KG1 (cell line): ENCODE measurements around the gene CFAP58.

Experiments
- DNase-seq: peaks from one replicate; lab custom pipeline; 2025; lab: John Stamatoyannopoulos, UW

The CFAP58 gene

DNA sequence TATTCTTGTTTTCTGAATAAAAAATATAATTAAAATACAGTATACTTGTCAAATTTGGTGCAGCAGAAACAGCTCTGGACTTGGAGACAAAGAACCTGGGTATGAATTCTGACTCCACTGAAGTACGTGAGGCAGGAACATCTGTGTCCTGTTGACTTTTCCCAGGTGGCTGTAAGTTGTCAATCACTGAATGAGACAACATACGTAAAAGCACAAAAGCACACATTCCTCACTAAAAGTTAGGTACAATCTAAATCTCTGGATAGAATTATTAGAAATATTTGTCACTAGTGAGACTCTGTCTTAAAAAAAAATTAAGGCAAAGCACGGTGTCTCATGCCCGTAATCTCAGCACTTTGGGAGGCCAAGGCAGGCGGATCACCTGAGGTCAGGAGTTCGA, 18.1 kb downstream of the CFAP58 start:
- no peak for DNase-seq

DNA sequence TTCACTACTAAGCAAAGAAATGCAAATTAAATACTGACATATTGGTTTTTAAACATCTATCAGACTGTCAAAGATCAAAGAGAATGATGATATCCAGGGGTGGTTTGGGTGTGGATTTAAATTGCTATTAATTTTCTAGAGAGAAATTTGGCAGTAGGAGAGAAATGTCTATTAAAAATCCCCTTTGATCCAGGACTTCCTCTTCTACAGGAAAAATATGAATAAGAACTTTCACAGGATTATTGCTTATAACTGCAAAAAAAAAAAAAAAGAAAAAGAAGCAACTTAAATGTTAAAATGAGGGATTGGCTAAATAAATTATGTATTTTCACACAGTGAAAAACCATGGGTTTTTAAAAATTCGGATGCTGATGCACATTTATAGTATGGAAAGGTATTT, 21.0 kb downstream of the CFAP58 start:
- DNase-seq, result no peak

DNA sequence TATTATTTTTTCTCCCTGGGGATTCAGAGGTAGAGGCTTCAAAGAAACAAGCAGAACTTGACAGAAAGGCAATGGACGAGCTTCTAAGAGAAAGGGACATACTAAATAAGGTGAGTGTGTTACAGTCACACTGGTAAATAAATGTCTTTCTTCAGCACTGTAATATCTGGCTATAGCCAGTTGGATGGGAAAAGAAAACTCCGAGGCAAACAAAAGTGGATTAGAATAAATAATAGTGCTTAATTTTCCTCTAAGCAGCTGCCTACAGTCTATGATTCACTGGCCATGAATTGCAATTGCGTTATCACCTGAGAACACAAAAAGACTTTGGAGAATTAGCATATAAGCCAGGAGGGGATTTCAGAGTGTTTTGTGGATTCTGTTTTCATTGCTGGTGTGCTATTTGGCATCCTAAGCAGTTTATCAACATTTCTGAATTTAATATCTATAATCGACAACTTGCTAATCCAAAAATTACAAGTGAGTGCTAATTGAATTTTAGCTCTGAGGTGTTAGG, 23.2 kb downstream of the CFAP58 start:
- no peak for DNase-seq

DNA sequence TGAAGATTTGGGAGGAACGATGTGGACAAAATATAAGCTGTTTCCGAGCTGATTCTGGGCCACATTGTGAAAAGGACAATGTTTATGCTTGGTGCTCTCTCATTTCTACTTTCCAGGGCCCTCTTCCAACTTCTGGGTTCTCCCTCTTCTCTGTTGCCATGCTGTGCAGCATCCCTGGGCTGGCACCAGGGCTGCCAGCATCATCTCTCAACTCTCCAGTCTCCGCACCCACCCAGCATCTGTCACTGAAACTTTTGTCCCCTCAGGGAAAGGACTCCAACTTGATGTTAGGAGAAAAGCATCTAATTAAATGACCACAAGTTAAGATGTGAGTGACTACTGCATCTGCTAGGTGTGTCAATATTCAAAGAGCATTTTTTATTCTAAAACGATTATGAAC, 26.7 kb downstream of the CFAP58 start:
- DNase-seq, result no peak

DNA sequence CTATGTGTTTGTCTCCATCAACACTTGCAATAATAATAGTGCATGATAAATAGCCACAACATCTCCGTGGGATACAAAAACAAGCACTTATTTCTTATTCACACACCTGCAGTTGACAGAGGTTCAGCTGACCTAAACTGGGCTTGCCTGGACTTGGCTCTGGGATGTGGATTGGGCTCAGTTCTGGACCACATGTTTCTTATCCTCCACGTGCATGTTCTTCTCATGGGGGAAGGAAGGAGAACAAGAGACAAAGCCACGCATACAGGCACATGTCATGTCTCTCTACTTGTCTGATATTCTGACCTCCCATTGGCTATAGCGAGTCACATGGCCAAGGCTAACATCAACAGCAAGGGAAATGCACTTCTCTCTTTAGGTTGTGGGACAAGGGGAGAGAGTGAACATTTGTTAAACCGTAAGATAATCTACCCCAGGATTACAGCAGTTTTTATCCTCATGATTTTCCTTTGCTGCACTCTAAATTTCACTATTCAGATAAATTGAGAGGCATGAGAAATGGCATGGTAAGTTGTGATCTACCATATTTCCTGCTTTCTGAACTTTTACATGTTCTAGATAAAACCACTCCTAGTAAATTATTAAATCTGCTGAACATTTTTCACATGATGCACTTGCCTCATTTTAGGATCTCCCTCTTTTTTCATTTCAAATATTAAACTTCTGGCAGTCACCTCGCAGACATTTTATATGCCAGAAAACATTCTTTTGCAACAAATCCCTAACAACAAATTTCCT, 33.7 kb downstream of the CFAP58 start:
- DNase-seq, result no peak

DNA sequence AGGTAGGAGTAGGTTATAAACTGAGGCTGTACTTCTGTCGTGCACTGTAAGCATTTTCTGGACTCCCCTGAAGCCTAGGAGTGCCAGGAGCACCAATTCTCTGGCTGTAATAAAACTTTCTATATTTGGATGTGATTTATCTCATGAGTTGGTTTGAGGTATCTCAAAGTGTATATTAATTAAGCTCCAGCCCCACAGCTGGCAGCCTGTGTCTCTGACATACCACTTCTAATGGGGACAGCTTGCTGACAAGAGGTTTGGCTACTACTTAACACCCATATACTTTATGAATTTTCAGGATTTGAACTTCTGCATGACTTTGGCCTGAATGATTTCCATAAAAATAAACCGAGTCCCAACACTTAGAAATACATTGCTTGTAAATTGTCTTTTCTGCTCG, 35.2 kb downstream of the CFAP58 start:
- no peak for DNase-seq

DNA sequence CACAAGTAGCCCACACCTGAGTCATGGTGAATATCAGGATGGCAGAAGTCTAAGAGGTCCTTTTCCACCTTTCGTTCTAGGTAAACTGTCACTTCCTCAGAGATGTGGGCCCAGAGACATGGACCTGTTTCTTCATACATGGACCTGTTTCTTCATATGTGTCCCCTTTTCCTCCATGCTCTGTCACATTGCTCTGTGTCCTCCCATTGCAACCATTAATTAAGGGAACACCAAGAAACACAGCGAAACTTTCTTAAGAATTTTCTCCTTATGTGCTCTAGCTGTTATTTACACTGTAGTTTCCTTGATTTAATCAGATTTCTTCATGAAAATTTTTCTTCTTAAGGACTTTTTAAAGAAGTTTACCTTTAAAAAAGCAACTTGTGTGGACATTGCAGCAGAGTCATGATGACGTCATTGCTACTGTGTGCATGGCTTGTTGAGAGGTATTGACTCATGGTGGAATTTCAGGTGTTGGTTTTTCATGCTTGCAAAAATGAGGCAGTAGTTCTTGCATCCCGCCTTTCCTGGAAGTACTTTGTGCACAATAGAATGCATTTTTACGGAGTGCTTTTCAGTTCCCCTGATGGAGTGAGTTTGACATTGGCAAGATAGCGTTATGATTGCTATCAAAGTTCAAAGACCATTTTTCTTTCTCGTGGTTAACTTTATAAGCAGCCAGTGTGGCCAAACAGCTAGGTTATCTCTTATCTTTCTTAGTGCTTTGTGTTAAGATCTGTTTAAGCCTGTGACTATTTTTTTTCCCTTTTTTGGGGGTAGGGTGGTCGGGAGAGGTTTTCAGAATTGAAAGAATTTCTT, 37.7 kb downstream of the CFAP58 start:
- no peak for DNase-seq

DNA sequence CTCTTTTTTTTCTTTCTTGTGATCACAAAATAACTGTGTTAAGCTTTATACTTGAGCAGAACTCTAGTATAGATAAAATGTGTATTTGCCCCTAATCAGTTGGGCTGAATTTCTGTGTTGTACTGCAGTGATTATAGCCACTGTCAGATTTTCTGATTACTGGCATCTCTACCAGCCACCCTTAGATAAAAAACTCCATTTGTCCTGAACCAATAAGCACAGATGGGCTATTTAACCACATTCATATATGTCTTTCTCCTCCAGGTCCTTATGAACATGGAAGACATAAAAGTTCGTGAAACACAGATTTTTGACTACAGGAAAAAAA, 38.3 kb downstream of the CFAP58 start:
- DNase-seq, result no peak

DNA sequence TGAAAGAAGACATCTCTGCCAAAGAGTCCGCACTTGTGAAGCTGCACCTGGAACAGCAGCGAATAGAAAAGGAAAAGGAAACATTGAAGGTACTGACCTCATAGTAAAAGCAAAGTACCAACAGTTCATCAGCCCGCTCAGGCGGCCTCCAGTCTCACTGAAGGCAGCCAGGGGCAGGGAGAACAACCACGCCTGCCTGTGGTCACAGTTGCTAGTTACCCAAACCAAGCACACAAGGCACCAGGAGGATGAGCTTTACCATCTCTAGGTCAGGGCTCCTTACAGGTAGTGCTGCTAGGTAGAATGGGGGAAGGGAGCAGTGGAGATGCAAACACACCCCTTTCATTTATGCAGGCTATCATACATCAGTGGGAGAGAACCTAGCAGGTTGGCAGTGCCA, 39.8 kb downstream of the CFAP58 start:
- no peak for DNase-seq

DNA sequence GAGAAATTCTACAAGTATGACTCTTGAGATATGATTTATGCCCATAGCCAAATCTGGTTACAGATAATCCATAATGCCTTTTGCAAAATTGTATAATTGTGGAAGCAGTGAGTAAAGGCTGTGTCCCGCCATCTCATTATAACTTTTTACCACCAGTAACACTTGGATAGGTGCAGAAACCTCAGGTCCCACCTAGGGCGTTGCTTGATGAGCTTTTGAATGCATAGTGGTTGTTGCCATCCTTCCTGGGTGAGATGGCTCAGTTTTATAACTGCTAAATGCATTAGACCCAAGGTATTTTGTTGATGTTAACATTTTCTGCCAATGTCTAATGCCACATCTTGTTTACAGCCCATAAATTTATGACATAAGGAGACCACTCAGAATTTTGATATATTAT, 42.9 kb downstream of the CFAP58 start:
- no peak for DNase-seq

DNA sequence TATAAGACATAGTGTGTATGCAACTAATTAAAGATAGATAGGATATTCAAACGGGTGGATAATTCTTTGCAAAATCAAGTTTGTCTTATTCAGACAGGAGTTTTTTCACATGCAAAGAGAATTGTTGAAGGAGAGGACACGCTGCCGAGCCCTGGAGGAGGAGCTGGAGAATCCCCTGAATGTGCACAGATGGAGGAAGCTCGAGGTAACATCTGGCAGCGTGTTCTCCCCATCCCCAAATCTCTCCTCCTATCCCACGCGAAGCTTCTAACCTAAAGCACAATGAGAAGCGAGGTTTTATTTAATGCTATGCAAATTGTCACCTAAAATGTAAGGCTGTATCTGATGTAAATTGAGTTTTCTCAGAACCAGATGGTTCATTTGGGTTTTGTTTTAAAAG, 50.0 kb downstream of the CFAP58 start:
- DNase-seq, result no peak

DNA sequence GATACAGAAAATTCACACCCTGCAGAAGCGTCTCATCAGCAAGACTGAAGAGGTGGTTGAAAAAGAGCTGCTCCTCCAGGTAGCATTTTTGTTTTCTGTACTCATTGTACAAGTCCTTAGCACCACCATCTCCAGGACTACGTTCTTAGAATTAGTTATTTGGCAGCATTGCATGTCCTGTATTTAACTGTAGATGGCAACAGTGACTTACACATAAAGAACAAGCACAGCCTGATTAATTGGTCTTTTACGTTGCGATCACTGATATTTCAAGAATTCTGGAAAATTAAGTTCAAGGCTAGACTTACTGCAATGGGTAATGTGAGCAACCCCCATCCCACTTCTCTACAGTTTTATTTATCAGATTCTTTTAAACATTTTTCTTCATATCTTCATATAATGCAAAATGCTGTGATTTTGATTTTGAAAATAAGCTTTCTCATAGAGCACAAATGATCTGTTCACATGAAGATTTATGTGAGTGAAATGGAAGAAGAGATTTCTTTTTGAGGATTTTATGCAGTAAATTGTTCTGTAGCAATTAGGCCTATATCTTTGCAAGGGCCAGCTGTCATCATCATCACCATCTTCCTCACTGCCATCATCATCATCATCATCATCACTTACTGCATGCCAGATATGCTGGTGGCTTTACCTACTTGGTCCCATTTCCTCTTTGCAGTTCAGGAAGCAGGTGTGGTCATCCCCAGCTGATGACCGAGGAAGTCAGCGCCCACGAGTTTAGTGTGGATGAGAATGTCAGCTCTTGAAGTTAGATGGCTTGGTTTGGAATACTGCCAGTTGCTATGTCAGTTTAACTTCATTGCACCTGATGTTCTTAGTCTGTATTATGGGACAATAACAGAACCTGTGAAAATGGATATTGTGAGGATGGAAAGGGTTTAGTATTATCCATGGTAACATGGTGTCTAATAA, 53.4 kb downstream of the CFAP58 start:
- DNase-seq, result no peak

DNA sequence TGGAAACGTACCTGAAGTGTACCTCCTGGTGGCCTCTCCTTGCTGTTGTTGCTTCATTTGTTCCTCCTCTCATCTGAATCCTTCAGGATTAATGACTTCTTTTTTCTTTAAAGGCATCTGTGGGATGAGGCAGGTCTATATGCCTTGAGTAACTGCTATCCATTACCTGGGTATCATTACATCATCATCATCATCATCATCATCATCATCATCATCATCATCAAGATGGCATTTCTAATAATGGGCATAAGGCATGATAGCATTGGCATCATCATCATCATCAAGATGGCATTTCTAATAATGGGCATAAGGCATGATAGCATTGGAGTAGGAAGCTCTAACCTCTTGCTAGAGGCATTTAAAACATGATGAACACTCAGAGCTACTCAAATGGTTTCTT, 59.9 kb downstream of the CFAP58 start:
- DNase-seq, result no peak

DNA sequence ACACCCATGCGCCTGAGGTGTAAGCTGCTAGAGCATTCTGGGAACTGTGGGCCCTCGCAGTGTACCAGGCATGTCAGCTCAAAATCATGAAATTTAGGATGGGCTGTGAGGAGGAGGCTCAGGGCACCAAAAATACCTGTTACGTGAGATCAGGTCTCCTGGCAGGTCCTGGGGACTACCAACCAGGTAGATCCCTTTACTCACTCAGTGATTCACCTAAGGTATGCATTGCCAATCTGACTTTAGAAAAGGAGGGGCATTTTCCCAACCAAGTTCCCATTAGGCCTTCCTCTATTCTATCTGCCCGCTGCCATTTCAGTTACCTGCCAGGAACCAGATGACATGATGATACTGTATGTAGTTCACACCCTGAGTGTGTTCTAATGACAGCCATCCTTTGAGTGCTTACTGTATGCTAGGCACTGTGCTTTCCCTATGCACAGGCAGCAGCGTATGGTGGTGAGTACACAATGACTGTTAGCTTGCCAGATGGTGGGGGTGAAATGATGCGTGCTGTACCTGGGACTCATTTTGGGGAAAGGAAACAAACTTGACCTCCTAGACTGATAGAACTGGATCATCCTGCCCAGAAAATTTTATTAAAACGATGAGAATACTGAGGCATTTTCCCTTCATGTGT, 62.0 kb downstream of the CFAP58 start:
- no peak for DNase-seq

DNA sequence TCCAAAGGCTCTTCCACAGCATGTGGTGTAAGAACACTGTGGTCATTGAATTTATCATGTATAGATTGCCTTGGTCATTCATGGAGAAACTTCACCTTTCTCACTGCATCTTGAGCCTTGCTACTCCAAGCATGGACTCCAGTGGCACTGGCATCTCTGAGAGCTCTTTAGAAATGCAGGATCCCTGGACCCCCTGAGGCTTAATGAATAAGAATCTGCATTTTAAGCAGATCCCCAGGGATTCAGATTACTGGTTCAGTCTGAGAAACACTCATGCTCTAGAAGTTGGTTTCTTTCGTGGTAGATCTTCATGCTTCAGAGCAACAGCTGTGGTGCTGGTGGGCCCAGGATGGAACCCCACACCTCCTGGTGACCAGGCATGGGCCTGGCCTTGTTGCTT, 63.2 kb downstream of the CFAP58 start:
- DNase-seq, result no peak

DNA sequence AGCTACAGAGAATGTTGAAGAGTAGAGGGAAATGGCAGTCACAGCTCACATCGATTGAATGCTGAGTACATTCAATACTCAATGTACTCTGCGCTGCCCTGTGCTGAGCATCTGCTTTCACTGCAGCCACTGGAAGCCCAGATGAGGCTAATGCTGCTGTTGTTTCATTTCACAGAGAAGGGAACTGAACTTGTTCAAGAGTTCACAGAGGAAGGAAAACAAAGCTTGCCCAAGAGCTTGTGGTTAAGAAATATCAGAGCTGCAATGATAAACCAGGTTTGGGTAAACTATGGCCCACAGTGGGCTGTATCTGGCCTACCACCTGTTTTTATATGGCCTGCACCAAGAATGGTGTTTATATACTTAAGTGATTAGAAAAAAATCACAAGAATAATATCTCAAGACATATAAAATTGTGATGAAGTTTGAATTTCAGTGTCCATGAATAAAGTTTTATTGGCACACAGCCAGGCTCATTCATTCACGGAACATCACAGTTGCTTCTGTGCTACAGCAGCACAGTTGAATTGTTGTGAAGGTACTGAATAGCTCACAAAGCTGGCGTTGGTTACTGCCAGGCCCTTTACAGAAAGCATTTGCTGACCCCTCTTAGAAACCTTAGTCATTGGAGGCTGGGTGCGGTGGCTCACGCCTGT, 64.1 kb downstream of the CFAP58 start:
- peak; percentile 16 for DNase-seq

DNA sequence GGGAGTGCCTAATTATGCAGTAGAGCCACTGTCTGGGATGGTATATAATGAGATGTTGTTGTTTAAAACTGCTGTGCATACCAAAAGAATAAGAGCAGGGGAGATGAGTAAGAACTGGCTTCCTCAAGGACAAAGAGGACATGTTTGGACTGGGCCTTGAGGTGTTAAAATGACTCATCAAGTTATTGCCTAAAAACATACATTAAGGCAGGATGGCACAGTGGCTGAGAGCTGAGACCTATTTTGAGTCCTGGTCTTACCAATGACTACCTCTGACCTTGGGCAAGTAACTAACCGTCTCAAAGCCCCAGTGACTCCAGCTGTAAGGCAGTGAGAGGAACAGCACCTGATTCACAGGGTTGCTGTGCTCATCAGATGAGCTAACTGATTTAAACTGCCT, 71.1 kb downstream of the CFAP58 start:
- DNase-seq, result no peak

DNA sequence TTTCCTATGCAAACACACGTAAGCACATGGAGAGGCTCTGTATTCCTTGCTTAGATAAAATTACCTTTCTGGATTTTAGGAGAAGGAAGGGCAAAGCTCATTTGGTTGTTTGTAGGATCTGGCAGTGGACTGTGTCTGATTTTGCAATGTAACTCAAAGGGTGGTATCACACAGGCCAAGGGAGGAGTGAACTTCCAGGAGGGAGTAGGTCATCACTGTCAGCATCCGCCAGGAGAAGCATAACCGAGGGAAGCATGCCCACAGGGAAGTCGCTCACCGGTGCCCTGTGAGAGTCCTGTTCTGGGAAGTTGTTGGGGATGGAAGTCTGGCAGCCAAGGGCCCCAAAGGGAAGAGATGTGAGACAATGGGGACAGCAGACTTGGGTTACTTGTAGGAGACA, 74.4 kb downstream of the CFAP58 start:
- no peak for DNase-seq

DNA sequence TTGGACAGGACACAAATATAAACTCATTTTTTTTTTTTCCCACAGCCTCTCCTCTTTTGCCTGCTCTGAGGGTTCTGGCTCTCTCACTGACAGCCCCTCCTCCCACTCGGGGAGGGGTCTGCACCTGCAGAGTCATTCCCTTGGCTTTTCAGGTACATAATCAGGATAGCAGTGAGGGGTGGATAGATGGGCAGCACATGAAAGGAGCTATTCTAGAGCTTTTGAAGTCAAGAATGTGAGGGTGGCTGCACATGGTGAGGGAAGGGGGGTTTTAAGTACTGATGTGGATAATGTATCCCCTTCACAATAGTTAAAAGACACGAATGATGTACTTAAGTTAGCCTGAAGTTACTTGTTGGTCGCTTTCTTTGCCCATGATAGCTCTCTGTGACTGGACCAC, 76.2 kb downstream of the CFAP58 start:
- DNase-seq, result no peak

DNA sequence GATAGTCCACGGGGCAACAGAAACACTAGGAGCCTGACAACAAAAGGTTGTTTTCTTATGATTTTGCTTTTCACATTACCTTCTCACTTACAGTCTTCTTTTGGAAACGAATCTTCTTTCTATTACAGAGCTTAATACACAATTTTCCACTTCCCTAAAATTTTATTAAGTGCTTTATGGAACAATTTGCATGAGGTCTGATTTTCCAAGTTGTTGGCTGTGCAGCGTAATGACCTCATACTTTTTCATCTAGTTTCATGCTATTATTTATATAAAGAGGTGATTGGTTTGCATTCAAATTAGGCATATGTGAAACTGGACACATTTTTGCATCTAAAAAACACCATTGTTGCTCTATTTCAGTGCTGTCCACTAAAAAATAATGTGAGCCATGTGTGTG, 76.7 kb downstream of the CFAP58 start:
- no peak for DNase-seq

DNA sequence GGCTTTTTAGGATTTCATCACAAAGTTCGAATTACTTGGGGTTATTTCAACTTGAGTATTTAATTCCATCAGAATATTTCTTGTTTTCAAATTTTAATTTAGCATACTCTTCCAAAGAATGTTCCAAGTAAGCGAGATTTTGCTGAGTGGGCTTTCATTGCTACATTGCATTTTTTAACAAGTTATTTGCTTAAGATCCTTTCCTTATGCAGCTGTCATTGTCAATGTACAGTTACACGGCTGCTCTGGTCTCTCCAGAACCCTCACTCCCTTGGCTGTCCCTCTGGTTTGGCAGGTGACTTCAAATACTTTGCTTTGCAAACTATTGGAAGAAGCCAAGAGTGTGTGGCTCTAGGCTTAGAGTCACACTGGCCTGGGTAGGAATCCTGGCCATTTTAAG, 80.0 kb downstream of the CFAP58 start:
- DNase-seq, result no peak
